HEK293 (cell line): Measurements from ENCODE around the gene TUBB4A.

Experiments
- ZNF174 ChIP-seq: fragments of 450-650 bp; formaldehyde crosslinking; IDR thresholded peaks from 2 replicates; pipeline ENCODE4 v1.5.0; 2017; ENCODE audit warnings: missing biosample characterization, mild to moderate bottlenecking, missing genetic modification characterization
- ZNF184 ChIP-seq: fragments of 450-650 bp; IDR thresholded peaks from 2 replicates; pipeline ENCODE4 v1.5.1; 2018; ENCODE audit warnings: missing biosample characterization, mild to moderate bottlenecking, missing genetic modification characterization
- ZNF2 ChIP-seq: fragments of 450-650 bp; formaldehyde crosslinking; IDR thresholded peaks from 2 replicates; pipeline ENCODE4 v1.5.1; 2016; ENCODE audit warnings: missing biosample characterization, missing genetic modification characterization
- ZNF530 ChIP-seq: fragments of 450-650 bp; formaldehyde crosslinking; IDR thresholded peaks from 2 replicates; pipeline ENCODE4 v1.5.1; 2016; ENCODE audit warnings: low read depth, missing biosample characterization, missing genetic modification characterization
- ZNF600 ChIP-seq: fragments of 450-650 bp; formaldehyde crosslinking; IDR thresholded peaks from 2 replicates; pipeline ENCODE4 v1.5.1; 2016; ENCODE audit warnings: missing biosample characterization, missing genetic modification characterization
- ZNF610 ChIP-seq: fragments of 450-650 bp; formaldehyde crosslinking; IDR thresholded peaks from 2 replicates; pipeline ENCODE4 v1.5.1; 2016; ENCODE audit warnings: missing biosample characterization, missing genetic modification characterization, borderline replicate concordance
- TF ChIP-seq, protein P1 (sequence below): fragments of 450-650 bp; formaldehyde crosslinking; IDR thresholded peaks from 2 replicates; pipeline ENCODE4 v1.5.1; 2016; ENCODE audit warnings: missing biosample characterization, missing genetic modification characterization
- TF ChIP-seq, protein P2 (sequence below): sonication (generic); formaldehyde crosslinking; IDR thresholded peaks from 2 replicates; pipeline ENCODE4 v1.8.1; 2022; ENCODE audit warnings: mild to moderate bottlenecking, moderate library complexity, missing genetic modification reagents
- TF ChIP-seq, protein P3 (sequence below): fragments of 450-650 bp; formaldehyde crosslinking; IDR thresholded peaks from 2 replicates; pipeline ENCODE4 v1.5.1; 2016; ENCODE audit warnings: missing biosample characterization, missing genetic modification characterization
- TF ChIP-seq, protein P4 (sequence below): IDR thresholded peaks from 2 replicates; pipeline ENCODE4 v1.6.1; 2011; ENCODE audit warnings: mild to moderate bottlenecking, low read depth, low read length, borderline replicate concordance
- TF ChIP-seq, protein P5 (sequence below): fragments of 450-650 bp; formaldehyde crosslinking; IDR thresholded peaks from 2 replicates; pipeline ENCODE4 v1.5.1; 2016; ENCODE audit warnings: missing biosample characterization, missing genetic modification characterization
- TF ChIP-seq, protein P6 (sequence below): fragments of 450-650 bp; formaldehyde crosslinking; IDR thresholded peaks from 2 replicates; pipeline ENCODE4 v1.5.1; 2016; ENCODE audit warnings: missing biosample characterization, missing genetic modification characterization

DNA sequence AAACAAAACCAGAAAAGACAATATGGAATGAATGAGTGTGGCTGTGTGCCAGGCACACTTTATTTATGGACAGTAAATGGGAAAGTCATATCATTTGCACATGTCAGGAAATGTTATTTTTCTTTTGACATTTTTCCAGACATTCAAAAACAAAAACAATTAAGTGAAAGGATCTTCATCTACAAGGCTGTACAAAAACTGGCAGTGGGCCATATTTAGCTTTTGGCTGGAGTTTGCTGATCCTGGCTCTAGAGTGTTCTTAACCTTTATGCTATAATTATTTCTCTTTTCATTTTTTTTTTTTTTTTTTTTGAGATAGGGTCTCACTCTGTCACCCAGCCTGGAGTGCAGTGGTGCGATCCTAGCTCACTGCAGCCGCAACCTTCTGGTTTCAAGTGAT lies 22.2 kb upstream of the TUBB4A start:
- TF ChIP-seq ZNF174 (tag by site-specific recombination) (no peak), ZNF530 (tag by site-specific recombination) (no peak), ZNF610 (tag by site-specific recombination) (no peak), ZNF2 (tag by site-specific recombination) (no peak), ZNF600 (tag by site-specific recombination) (no peak), ZNF184 (tag by site-specific recombination) (no peak)
- TF ChIP-seq, protein P1, sequence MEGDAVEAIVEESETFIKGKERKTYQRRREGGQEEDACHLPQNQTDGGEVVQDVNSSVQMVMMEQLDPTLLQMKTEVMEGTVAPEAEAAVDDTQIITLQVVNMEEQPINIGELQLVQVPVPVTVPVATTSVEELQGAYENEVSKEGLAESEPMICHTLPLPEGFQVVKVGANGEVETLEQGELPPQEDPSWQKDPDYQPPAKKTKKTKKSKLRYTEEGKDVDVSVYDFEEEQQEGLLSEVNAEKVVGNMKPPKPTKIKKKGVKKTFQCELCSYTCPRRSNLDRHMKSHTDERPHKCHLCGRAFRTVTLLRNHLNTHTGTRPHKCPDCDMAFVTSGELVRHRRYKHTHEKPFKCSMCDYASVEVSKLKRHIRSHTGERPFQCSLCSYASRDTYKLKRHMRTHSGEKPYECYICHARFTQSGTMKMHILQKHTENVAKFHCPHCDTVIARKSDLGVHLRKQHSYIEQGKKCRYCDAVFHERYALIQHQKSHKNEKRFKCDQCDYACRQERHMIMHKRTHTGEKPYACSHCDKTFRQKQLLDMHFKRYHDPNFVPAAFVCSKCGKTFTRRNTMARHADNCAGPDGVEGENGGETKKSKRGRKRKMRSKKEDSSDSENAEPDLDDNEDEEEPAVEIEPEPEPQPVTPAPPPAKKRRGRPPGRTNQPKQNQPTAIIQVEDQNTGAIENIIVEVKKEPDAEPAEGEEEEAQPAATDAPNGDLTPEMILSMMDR (tag by site-specific recombination) = no peak
- TF ChIP-seq, protein P2, sequence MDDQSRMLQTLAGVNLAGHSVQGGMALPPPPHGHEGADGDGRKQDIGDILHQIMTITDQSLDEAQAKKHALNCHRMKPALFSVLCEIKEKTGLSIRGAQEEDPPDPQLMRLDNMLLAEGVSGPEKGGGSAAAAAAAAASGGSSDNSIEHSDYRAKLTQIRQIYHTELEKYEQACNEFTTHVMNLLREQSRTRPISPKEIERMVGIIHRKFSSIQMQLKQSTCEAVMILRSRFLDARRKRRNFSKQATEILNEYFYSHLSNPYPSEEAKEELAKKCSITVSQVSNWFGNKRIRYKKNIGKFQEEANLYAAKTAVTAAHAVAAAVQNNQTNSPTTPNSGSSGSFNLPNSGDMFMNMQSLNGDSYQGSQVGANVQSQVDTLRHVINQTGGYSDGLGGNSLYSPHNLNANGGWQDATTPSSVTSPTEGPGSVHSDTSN = no peak
- TF ChIP-seq, protein P3, sequence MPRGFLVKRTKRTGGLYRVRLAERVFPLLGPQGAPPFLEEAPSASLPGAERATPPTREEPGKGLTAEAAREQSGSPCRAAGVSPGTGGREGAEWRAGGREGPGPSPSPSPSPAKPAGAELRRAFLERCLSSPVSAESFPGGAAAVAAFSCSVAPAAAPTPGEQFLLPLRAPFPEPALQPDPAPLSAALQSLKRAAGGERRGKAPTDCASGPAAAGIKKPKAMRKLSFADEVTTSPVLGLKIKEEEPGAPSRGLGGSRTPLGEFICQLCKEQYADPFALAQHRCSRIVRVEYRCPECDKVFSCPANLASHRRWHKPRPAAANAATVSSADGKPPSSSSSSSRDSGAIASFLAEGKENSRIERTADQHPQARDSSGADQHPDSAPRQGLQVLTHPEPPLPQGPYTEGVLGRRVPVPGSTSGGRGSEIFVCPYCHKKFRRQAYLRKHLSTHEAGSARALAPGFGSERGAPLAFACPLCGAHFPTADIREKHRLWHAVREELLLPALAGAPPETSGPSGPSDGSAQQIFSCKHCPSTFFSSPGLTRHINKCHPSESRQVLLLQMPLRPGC = no peak
- TF ChIP-seq, protein P4, sequence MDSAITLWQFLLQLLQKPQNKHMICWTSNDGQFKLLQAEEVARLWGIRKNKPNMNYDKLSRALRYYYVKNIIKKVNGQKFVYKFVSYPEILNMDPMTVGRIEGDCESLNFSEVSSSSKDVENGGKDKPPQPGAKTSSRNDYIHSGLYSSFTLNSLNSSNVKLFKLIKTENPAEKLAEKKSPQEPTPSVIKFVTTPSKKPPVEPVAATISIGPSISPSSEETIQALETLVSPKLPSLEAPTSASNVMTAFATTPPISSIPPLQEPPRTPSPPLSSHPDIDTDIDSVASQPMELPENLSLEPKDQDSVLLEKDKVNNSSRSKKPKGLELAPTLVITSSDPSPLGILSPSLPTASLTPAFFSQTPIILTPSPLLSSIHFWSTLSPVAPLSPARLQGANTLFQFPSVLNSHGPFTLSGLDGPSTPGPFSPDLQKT = no peak
- TF ChIP-seq, protein P5, sequence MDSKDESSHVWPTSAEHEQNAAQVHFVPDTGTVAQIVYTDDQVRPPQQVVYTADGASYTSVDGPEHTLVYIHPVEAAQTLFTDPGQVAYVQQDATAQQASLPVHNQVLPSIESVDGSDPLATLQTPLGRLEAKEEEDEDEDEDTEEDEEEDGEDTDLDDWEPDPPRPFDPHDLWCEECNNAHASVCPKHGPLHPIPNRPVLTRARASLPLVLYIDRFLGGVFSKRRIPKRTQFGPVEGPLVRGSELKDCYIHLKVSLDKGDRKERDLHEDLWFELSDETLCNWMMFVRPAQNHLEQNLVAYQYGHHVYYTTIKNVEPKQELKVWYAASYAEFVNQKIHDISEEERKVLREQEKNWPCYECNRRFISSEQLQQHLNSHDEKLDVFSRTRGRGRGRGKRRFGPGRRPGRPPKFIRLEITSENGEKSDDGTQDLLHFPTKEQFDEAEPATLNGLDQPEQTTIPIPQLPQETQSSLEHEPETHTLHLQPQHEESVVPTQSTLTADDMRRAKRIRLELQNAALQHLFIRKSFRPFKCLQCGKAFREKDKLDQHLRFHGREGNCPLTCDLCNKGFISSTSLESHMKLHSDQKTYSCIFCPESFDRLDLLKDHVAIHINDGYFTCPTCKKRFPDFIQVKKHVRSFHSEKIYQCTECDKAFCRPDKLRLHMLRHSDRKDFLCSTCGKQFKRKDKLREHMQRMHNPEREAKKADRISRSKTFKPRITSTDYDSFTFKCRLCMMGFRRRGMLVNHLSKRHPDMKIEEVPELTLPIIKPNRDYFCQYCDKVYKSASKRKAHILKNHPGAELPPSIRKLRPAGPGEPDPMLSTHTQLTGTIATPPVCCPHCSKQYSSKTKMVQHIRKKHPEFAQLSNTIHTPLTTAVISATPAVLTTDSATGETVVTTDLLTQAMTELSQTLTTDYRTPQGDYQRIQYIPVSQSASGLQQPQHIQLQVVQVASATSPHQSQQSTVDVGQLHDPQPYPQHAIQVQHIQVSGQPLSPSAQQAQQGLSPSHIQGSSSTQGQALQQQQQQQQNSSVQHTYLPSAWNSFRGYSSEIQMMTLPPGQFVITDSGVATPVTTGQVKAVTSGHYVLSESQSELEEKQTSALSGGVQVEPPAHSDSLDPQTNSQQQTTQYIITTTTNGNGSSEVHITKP (tag by site-specific recombination) = no peak
- TF ChIP-seq, protein P6, sequence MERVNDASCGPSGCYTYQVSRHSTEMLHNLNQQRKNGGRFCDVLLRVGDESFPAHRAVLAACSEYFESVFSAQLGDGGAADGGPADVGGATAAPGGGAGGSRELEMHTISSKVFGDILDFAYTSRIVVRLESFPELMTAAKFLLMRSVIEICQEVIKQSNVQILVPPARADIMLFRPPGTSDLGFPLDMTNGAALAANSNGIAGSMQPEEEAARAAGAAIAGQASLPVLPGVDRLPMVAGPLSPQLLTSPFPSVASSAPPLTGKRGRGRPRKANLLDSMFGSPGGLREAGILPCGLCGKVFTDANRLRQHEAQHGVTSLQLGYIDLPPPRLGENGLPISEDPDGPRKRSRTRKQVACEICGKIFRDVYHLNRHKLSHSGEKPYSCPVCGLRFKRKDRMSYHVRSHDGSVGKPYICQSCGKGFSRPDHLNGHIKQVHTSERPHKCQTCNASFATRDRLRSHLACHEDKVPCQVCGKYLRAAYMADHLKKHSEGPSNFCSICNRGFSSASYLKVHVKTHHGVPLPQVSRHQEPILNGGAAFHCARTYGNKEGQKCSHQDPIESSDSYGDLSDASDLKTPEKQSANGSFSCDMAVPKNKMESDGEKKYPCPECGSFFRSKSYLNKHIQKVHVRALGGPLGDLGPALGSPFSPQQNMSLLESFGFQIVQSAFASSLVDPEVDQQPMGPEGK (tag by site-specific recombination) = no peak
